B cell (primary cell): ENCODE data around the gene LARGE1. TPM values are rescaled to one million over a fixed set of nuclear protein-coding genes. Genes with fewer than 3 reads are reported as not detected.

ENCODE experiments used
- ATAC-seq: fragments of 200-7000 bp; cut with Tn5 transposase; one replicate; pipeline ENCODE4 v1.10.0; 2021; ENCODE audit warnings: low read depth, mild to moderate bottlenecking, moderate number of reproducible peaks, moderate library complexity
- CTCF ChIA-PET: fragments of 350-600 bp; sonication (Branson Sonifier 250); formaldehyde crosslinking; loops from one replicate; lab custom pipeline; 2021; ENCODE audit warnings: antibody characterized with exemption, inconsistent platforms; lab: Charles Lee
- POLR2A ChIA-PET: fragments of 350-600 bp; sonication (Branson Sonifier 250); formaldehyde crosslinking; loops from one replicate; lab custom pipeline; 2021; ENCODE audit warnings: antibody characterized with exemption; lab: Charles Lee
- DNase-seq: peaks from one replicate; pipeline ENCODE4 v3.0.0; 2013
- H2AFZ ChIP-seq: 2 replicates; pipeline ENCODE4 v1.6.1; 2012; ENCODE audit warnings: mild to moderate bottlenecking, low read depth, low read length; ENCODE audit not compliant: insufficient read depth, poor library complexity, severe bottlenecking
- H3K27ac ChIP-seq, 2 donors: 1 replicate in 1 of 2; 2 replicates in 1 of 2; pipeline ENCODE4 v1.5.1; 2012 to 2013; ENCODE audit warnings: low read length in 2 of 2, mild to moderate bottlenecking in 2 of 2, moderate library complexity in 1 of 2
- H3K27me3 ChIP-seq, 4 experiments: fragments of 200-600 bp in 1 of 4; sonication (generic) in 1 of 4; replicated peaks in 1 of 4; 1 replicate in 2 of 4; 2 replicates in 2 of 4; pipeline versions ENCODE4 v1.6.1 to v1.7.0; 2013 to 2016; ENCODE audit warnings: low read length in 3 of 4, mild to moderate bottlenecking in 2 of 4, mixed read lengths in 1 of 4, moderate library complexity in 1 of 4; ENCODE audit not compliant: insufficient read depth in 4 of 4, control insufficient read depth in 3 of 4; ENCODE audit errors: control extremely low read depth in 1 of 4
- H3K36me3 ChIP-seq, 2 experiments: replicated peaks in 1 of 2; 1 replicate in 1 of 2; 2 replicates in 1 of 2; pipeline versions ENCODE4 v1.6.1 to v1.7.1; 2013; ENCODE audit warnings: low read length in 1 of 2; ENCODE audit not compliant: insufficient read depth in 2 of 2, control insufficient read depth in 1 of 2; ENCODE audit errors: control extremely low read depth in 1 of 2, extremely low read depth in 1 of 2
- H3K4me1 ChIP-seq, 2 donors: fragments of 200-600 bp in 1 of 2; sonication (generic) in 1 of 2; 1 replicate in 1 of 2; 2 replicates in 1 of 2; pipeline versions ENCODE4 v1.5.1 to v1.6.1; 2013 to 2017; ENCODE audit warnings: low read length in 2 of 2; ENCODE audit not compliant: control insufficient read depth in 2 of 2, insufficient read depth in 2 of 2
- H3K4me2 ChIP-seq: replicated peaks from 2 replicates; pipeline ENCODE3; 2012; ENCODE audit warnings: mild to moderate bottlenecking, low read depth, low read length; ENCODE audit not compliant: poor library complexity, severe bottlenecking
- H3K4me3 ChIP-seq, 5 experiments: fragments of 200-600 bp in 1 of 5; sonication (generic) in 1 of 5; 1 replicate in 3 of 5; 2 replicates in 2 of 5; pipeline versions ENCODE4 v1.5.1 to v1.7.0; 2011 to 2016; ENCODE audit warnings: low read length in 4 of 5, mild to moderate bottlenecking in 4 of 5, low read depth in 2 of 5, control low read depth in 1 of 5, moderate library complexity in 1 of 5; ENCODE audit not compliant: insufficient read depth in 1 of 5; ENCODE audit errors: control extremely low read depth in 1 of 5, extremely low read depth in 1 of 5
- H3K79me2 ChIP-seq: fragments of 200-600 bp; sonication (generic); one replicate; pipeline ENCODE4 v1.6.0; 2016; ENCODE audit warnings: low read length; ENCODE audit not compliant: control insufficient read depth, insufficient read depth
- H3K9ac ChIP-seq: fragments of 200-600 bp; sonication (generic); 2 replicates; pipeline ENCODE4 v1.6.1; 2017; ENCODE audit warnings: mild to moderate bottlenecking, low read length, moderate library complexity
- H3K9me3 ChIP-seq, 3 donors: one replicate each; pipeline versions ENCODE4 v1.6.1 to v1.7.1; 2013; ENCODE audit warnings: low read length in 2 of 3; ENCODE audit not compliant: control insufficient read depth in 2 of 3, insufficient read depth in 1 of 3; ENCODE audit errors: control extremely low read depth in 1 of 3
- H4K20me1 ChIP-seq: 2 replicates; pipeline ENCODE4 v1.6.0; 2012; ENCODE audit warnings: mild to moderate bottlenecking, low read length; ENCODE audit not compliant: insufficient read depth, control insufficient read depth, poor library complexity, severe bottlenecking
- H3K27ac Mint-ChIP-seq: one replicate; pipeline ENCODE4 v1.8.0; 2021; ENCODE audit warnings: mixed read lengths
- H3K27me3 Mint-ChIP-seq: one replicate; pipeline ENCODE4 v1.8.0; 2021; ENCODE audit warnings: mixed read lengths
- H3K4me1 Mint-ChIP-seq: one replicate; pipeline ENCODE4 v1.8.0; 2021; ENCODE audit warnings: mixed read lengths
- H3K4me3 Mint-ChIP-seq: one replicate; pipeline ENCODE4 v1.8.0; 2021; ENCODE audit warnings: mixed read lengths
- H3K9me3 Mint-ChIP-seq: one replicate; pipeline ENCODE4 v1.8.0; 2022; ENCODE audit warnings: mixed read lengths; ENCODE audit not compliant: insufficient read depth
- EZH2 ChIP-seq: IDR thresholded peaks from 2 replicates; pipeline ENCODE4 v1.6.1; 2012; ENCODE audit warnings: borderline replicate concordance, low read depth, mild to moderate bottlenecking, moderate library complexity, low read length; ENCODE audit not compliant: insufficient read depth, poor library complexity, severe bottlenecking
- WGBS: methylation state at CpG from one replicate; pipeline ENCODE4 v1.1.5; 2013; ENCODE audit warnings: missing lambda C conversion rate; ENCODE audit not compliant: insufficient coverage; 5-methylcytosine and 5-hydroxymethylcytosine counted together
- intact Hi-C: fragments of 100-400 bp; cut with micrococcal nuclease; formaldehyde crosslinking; loops from one replicate; pipeline ENCODE4 v1.10.0; 2022
- polyA plus RNA-seq: library from polyadenylated mRNA; depleted of rRNA; stranded (reverse); fragments of >200 nt; gene quantifications from 2 replicates; pipeline ENCODE4 v1.2.3, GENCODE V29; 2012
- total RNA-seq, 2 donors: library from RNA; stranded (reverse); fragments of 120-200 nt in 1 of 2; gene quantifications; 1 replicate in 1 of 2; 2 replicates in 1 of 2; pipeline versions ENCODE4 v1.2.3 to v1.2.4, GENCODE V29; 2013 to 2022
- TF ChIP-seq, protein P1 (sequence below): fragments of 200-600 bp; IDR thresholded peaks from one replicate; pipeline ENCODE4 v1.8.0; 2022; ENCODE audit warnings: antibody characterized with exemption, mild to moderate bottlenecking

Gene LARGE1
- total and polyA plus RNA-seq, 2 donors (not counting 1 experiment from before 2014, with no cell fraction given): 20.7 to 82.0 TPM

- Histone ChIP-seq H2AFZ (no peak overlapping the region), H3K4me3 (no peak overlapping the region), H3K9me3 (no peaks in the 10 kb centered on the region), H3K9ac (no peak overlapping the region), H3K4me1 (no peaks in the 10 kb centered on the region), H3K27ac (no peak overlapping the region), H3K27me3 (no peaks in the 10 kb centered on the region), H3K79me2 (peaks cover 20% of the 10 kb centered on the region), H4K20me1 (no peaks in the 10 kb centered on the region), H3K36me3 (peaks cover 0 to 7% of the 10 kb centered on the region in 2 experiments), H3K4me2 (no peak overlapping the region)
- no peak overlapping the region for H3K27ac Mint-ChIP-seq
- WGBS: 100% methylated on average over 2 of the region's 7 CpGs
- H3K9me3 Mint-ChIP-seq: no peaks in the 10 kb centered on the region
- peaks cover 2% of the 10 kb centered on the region for H3K4me1 Mint-ChIP-seq
- no peaks in the 10 kb centered on the region for H3K27me3 Mint-ChIP-seq
- intact Hi-C loops: no loop called here
- CTCF ChIA-PET: interaction anchor here (0.8 kb wide), 1 partner anchor 214 kb away, joined by 3 read pairs; no protein-coding TSS in a partner anchor
- ATAC-seq (no peak), DNase-seq (no peak)
- POLR2A ChIA-PET: no interaction called here
- no peak overlapping the region for H3K4me3 Mint-ChIP-seq
- TF ChIP-seq, protein P1, sequence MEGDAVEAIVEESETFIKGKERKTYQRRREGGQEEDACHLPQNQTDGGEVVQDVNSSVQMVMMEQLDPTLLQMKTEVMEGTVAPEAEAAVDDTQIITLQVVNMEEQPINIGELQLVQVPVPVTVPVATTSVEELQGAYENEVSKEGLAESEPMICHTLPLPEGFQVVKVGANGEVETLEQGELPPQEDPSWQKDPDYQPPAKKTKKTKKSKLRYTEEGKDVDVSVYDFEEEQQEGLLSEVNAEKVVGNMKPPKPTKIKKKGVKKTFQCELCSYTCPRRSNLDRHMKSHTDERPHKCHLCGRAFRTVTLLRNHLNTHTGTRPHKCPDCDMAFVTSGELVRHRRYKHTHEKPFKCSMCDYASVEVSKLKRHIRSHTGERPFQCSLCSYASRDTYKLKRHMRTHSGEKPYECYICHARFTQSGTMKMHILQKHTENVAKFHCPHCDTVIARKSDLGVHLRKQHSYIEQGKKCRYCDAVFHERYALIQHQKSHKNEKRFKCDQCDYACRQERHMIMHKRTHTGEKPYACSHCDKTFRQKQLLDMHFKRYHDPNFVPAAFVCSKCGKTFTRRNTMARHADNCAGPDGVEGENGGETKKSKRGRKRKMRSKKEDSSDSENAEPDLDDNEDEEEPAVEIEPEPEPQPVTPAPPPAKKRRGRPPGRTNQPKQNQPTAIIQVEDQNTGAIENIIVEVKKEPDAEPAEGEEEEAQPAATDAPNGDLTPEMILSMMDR: no peak
- no peak for TF ChIP-seq EZH2
Measured at GRCh38 chr22:33513388-33514338, 406.6 kb downstream of the LARGE1 start.

- 83% methylated on average over 3 of the region's 3 CpGs for WGBS
- Histone ChIP-seq H3K36me3 (peaks cover 0 to 7% of the 10 kb centered on the region in 2 experiments), H3K79me2 (peaks cover 13% of the 10 kb centered on the region), H3K4me2 (no peak overlapping the region), H4K20me1 (no peaks in the 10 kb centered on the region), H3K27me3 (no peaks in the 10 kb centered on the region), H2AFZ (no peak overlapping the region), H3K4me3 (no peak overlapping the region), H3K4me1 (no peaks in the 10 kb centered on the region), H3K9ac (no peak overlapping the region), H3K27ac (no peak overlapping the region), H3K9me3 (no peaks in the 10 kb centered on the region)
- Mint-ChIP-seq H3K9me3 (no peaks in the 10 kb centered on the region), H3K4me3 (no peak overlapping the region), H3K4me1 (no peaks in the 10 kb centered on the region), H3K27ac (no peak overlapping the region), H3K27me3 (no peaks in the 10 kb centered on the region)
- CTCF ChIA-PET: interaction anchor here (0.8 kb wide), 1 partner anchor 213 kb away, joined by 3 read pairs; no protein-coding TSS in a partner anchor
- DNase-seq (no peak), ATAC-seq (no peak)
- POLR2A ChIA-PET: no interaction called here
- TF ChIP-seq, protein P1: no peak
- no peak for TF ChIP-seq EZH2
- intact Hi-C loops: no loop called here
Measured at GRCh38 chr22:33512908-33513307, 407.4 kb downstream of the LARGE1 start.
